Keratinocyte (primary cell): Measurements from ENCODE around the gene PTPRN2. TPM values are rescaled to one million over a fixed set of nuclear protein-coding genes. Genes with fewer than 3 reads are reported as not detected.

Experiments used
- DNase-seq: peaks from one replicate; pipeline ENCODE4 v3.0.0-alpha.2; 2011; ENCODE audit warnings: low read depth, missing footprints, low spot score
- FAIRE-seq: peaks from 2 replicates; lab custom pipeline; 2011; peaks lifted over from hg19 to GRCh38; lab: Jason Lieb, UNC
- H2AFZ ChIP-seq: 2 replicates; pipeline ENCODE4 v1.6.0; 2012; ENCODE audit warnings: low read length, control low read depth, inconsistent platforms; ENCODE audit not compliant: control insufficient read depth
- H3K27ac ChIP-seq: 2 replicates; pipeline ENCODE4 v1.5.1; 2011; ENCODE audit warnings: low read length; ENCODE audit not compliant: control insufficient read depth, insufficient read depth
- H3K27me3 ChIP-seq: 3 replicates; pipeline ENCODE4 v1.6.0; 2011; ENCODE audit warnings: low read length; ENCODE audit not compliant: control insufficient read depth, insufficient read depth; ENCODE audit errors: extremely low read depth
- H3K36me3 ChIP-seq, 2 experiments: 2 replicates in 1 of 2; 3 replicates in 1 of 2; pipeline ENCODE4 v1.5.1; 2011; ENCODE audit warnings: low read length in 2 of 2, mild to moderate bottlenecking in 1 of 2; ENCODE audit not compliant: control insufficient read depth in 2 of 2, insufficient read depth in 2 of 2; ENCODE audit errors: extremely low read depth in 1 of 2
- H3K4me1 ChIP-seq: 3 replicates; pipeline ENCODE4 v1.5.1; 2011; ENCODE audit warnings: low read length; ENCODE audit not compliant: control insufficient read depth, insufficient read depth; ENCODE audit errors: extremely low read depth
- H3K4me2 ChIP-seq: 3 replicates; pipeline ENCODE4 v1.6.0; 2011; ENCODE audit warnings: low read depth, low read length; ENCODE audit not compliant: control insufficient read depth, insufficient read depth; ENCODE audit errors: extremely low read depth
- H3K4me3 ChIP-seq, 3 experiments: fragments of 200-600 bp in 1 of 3; sonication (generic) in 1 of 3; 2 replicates in 2 of 3; 3 replicates in 1 of 3; pipeline ENCODE4 v1.5.1; 2011 to 2016; ENCODE audit warnings: low read length in 3 of 3, mild to moderate bottlenecking in 3 of 3, control low read depth in 2 of 3, inconsistent platforms in 1 of 3, low read depth in 1 of 3, mixed read lengths in 1 of 3, mixed run types in 1 of 3, moderate library complexity in 1 of 3; ENCODE audit not compliant: control insufficient read depth in 2 of 3, insufficient read depth in 2 of 3; ENCODE audit errors: extremely low read depth in 1 of 3
- H3K79me2 ChIP-seq: 2 replicates; pipeline ENCODE4 v1.6.0; 2012; ENCODE audit warnings: low read length; ENCODE audit not compliant: control insufficient read depth, insufficient read depth
- H3K9ac ChIP-seq: 3 replicates; pipeline ENCODE4 v1.6.0; 2011; ENCODE audit warnings: low read length; ENCODE audit not compliant: control insufficient read depth, insufficient read depth; ENCODE audit errors: extremely low read depth
- H3K9me1 ChIP-seq: 3 replicates; pipeline ENCODE4 v1.6.0; 2011; ENCODE audit warnings: low read length; ENCODE audit not compliant: control insufficient read depth, insufficient read depth; ENCODE audit errors: extremely low read depth
- H3K9me3 ChIP-seq: 2 replicates; pipeline ENCODE4 v1.5.1; 2012; ENCODE audit warnings: low read depth, low read length; ENCODE audit not compliant: control insufficient read depth
- H4K20me1 ChIP-seq: 3 replicates; pipeline ENCODE4 v1.6.0; 2011; ENCODE audit warnings: low read length; ENCODE audit not compliant: control insufficient read depth, insufficient read depth; ENCODE audit errors: extremely low read depth
- EZH2 ChIP-seq: IDR thresholded peaks from one replicate; pipeline ENCODE4 v1.6.1; 2012; ENCODE audit warnings: inconsistent platforms, mild to moderate bottlenecking, low read length, moderate library complexity
- dilution Hi-C: fragments of 300-500 bp; cut with MboI; formaldehyde crosslinking; loops from one replicate; pipeline ENCODE4 v1.7.0; 2020; ENCODE audit warnings: low sequenced_read_pairs; ENCODE audit not compliant: extremely low pct_ligation_motif_present
- polyA plus RNA-seq, 5 experiments: library from polyadenylated mRNA; depleted of rRNA in 3 of 5; stranded (reverse) in 3 of 5; stranded (forward) in 1 of 5; unstranded in 1 of 5; fragments of >200 nt; gene quantifications; 1 replicate in 1 of 5; 2 replicates in 3 of 5; 3 replicates in 1 of 5; pipeline versions ENCODE4 v1.2.1 to v1.2.3, GENCODE V29; 2011 to 2012; ENCODE audit warnings: missing spikeins in 2 of 5, low read depth in 1 of 5, low replicate concordance in 1 of 5
- TF ChIP-seq, protein P1 (sequence below), 3 experiments: IDR thresholded peaks in 1 of 3; conservative IDR thresholded peaks in 1 of 3; optimal IDR thresholded peaks in 1 of 3; 2 replicates in 2 of 3; 3 replicates in 1 of 3; pipeline versions ENCODE3 to v1.5.1; 2011; ENCODE audit warnings: low read length in 3 of 3, mild to moderate bottlenecking in 3 of 3, moderate library complexity in 2 of 3, control low read depth in 1 of 3, inconsistent platforms in 1 of 3; ENCODE audit not compliant: insufficient read depth in 2 of 3; ENCODE audit errors: extremely low read depth in 1 of 3

The PTPRN2 gene
- polyA plus RNA-seq, 1 donor (not counting 4 experiments of a cell fraction or from before 2014, with no cell fraction given): not detected

DNA sequence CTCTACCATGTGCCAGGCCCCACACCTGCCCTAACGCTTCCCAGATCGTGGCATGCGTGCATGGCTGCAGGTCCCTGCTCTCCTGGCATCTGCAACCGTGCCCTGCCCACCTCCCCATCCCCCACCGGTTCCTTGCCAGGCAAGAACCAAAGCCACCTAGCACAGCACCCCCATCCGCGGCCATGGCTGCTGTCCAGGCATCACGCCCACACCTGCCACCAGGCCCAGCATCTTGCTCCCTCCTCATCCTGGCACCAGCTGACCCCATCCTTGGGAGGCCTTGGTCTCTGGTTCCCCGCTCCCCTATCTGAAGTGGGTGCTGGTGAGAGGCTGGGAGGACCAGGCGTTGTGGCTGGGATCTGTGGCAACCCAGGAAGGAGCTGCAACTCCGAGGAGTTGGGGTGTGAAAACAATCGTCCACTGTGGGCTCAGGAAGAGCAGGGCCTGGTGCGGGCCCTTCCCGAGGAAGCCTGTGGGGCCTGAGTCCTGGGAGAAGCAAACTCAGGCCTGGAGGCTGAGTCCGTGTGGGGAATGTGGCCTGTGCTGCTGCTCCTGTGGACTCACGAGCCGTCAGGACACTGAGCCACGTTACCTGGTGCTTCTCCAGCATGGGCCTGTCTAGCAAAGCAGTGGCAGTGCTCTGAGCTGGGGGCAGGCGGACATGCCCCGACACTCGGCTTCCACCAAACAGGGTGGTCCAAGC lies 833.8 kb downstream of the PTPRN2 start:
- Histone ChIP-seq H3K79me2 (no peaks in the 10 kb centered on the region), H3K27me3 (no peaks in the 10 kb centered on the region), H3K9me3 (peaks cover 13% of the 10 kb centered on the region), H2AFZ (no peak overlapping the region), H3K9ac (no peak overlapping the region), H4K20me1 (no peaks in the 10 kb centered on the region), H3K4me3 (no peak overlapping the region), H3K4me2 (no peak overlapping the region), H3K36me3 (no peaks in the 10 kb centered on the region), H3K27ac (no peak overlapping the region), H3K9me1 (no peaks in the 10 kb centered on the region), H3K4me1 (no peaks in the 10 kb centered on the region)
- TF ChIP-seq, protein P1, sequence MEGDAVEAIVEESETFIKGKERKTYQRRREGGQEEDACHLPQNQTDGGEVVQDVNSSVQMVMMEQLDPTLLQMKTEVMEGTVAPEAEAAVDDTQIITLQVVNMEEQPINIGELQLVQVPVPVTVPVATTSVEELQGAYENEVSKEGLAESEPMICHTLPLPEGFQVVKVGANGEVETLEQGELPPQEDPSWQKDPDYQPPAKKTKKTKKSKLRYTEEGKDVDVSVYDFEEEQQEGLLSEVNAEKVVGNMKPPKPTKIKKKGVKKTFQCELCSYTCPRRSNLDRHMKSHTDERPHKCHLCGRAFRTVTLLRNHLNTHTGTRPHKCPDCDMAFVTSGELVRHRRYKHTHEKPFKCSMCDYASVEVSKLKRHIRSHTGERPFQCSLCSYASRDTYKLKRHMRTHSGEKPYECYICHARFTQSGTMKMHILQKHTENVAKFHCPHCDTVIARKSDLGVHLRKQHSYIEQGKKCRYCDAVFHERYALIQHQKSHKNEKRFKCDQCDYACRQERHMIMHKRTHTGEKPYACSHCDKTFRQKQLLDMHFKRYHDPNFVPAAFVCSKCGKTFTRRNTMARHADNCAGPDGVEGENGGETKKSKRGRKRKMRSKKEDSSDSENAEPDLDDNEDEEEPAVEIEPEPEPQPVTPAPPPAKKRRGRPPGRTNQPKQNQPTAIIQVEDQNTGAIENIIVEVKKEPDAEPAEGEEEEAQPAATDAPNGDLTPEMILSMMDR (optimal IDR thresholded peaks at IDR 0.05 in 1 of 3, IDR thresholded peaks at IDR 0.05 in 1 of 3, conservative IDR thresholded peaks at IDR 0.05 in 1 of 3; ENCODE audit: extremely low read depth in 1 of 3, insufficient read depth in 2 of 3, low read length in 3 of 3): no peak
- TF ChIP-seq EZH2: no peak
- FAIRE-seq (no peak), DNase-seq (no peak)
- dilution Hi-C loops: no loop called here

DNA sequence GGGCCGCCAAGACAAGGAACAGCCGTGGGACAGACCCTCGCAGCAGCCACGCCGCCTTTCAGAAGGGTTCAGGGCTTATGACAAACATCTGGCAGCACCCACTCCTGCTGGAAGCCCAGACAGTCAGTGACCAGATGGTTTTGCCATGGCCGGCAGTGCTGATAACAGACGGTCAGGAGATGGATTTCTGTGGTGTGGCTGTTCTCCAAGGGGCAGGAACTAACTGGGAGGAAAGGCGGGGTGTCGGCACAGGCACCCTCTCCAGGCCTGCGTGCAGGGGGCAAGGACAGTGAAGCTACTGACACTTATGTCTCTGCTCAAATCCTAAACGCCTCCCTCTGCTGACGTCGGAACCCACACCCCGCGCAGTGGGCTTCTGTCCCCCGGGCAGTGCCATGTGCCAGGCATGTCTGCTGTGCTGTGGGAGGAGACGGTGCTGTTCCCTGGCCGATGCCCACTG lies 834.8 kb downstream of the PTPRN2 start:
- Histone ChIP-seq H3K4me3 (no peak overlapping the region), H2AFZ (no peak overlapping the region), H3K4me1 (no peaks in the 10 kb centered on the region), H3K9ac (no peak overlapping the region), H3K9me3 (peaks cover 13% of the 10 kb centered on the region), H3K4me2 (no peak overlapping the region), H3K27me3 (no peaks in the 10 kb centered on the region), H3K36me3 (no peaks in the 10 kb centered on the region), H3K9me1 (no peaks in the 10 kb centered on the region), H3K27ac (no peak overlapping the region), H3K79me2 (no peaks in the 10 kb centered on the region), H4K20me1 (no peaks in the 10 kb centered on the region)
- no peak for TF ChIP-seq EZH2
- TF ChIP-seq, protein P1 (optimal IDR thresholded peaks at IDR 0.05 in 1 of 3, IDR thresholded peaks at IDR 0.05 in 1 of 3, conservative IDR thresholded peaks at IDR 0.05 in 1 of 3; ENCODE audit: extremely low read depth in 1 of 3, insufficient read depth in 2 of 3, low read length in 3 of 3): no peak
- dilution Hi-C loops: no loop called here
- FAIRE-seq: no peak
- DNase-seq: no peak
